Measurements from ENCODE around the gene FAT4.

DNA sequence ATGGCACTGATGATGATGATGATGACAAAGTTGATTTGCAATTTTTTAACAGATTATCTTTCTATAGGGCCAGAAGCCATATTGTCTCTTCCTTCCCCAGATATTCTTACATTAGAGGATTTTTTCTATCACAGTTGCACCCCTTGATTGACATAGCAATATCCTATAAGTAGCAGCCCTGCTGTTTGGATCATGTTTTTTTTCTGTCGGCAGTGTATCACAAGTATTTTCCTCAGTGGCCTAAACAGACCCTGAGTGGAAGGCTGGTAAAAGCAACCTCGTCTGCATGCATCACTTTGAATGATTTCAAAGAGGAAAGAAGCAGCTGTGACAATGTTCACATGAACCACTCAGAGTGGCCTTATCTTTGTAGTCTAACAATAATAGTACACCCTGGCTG lies 41.0 kb downstream of the FAT4 start:
- no peak for TF ChIP-seq CHD2 (IDR thresholded peaks at IDR 0.05; ENCODE audit: low read length, partially characterized antibody)
- TF ChIP-seq POLR2AphosphoS5 (IDR thresholded peaks at IDR 0.05; ENCODE audit: low read depth, low read length), result no peak
- TF ChIP-seq, protein P1, sequence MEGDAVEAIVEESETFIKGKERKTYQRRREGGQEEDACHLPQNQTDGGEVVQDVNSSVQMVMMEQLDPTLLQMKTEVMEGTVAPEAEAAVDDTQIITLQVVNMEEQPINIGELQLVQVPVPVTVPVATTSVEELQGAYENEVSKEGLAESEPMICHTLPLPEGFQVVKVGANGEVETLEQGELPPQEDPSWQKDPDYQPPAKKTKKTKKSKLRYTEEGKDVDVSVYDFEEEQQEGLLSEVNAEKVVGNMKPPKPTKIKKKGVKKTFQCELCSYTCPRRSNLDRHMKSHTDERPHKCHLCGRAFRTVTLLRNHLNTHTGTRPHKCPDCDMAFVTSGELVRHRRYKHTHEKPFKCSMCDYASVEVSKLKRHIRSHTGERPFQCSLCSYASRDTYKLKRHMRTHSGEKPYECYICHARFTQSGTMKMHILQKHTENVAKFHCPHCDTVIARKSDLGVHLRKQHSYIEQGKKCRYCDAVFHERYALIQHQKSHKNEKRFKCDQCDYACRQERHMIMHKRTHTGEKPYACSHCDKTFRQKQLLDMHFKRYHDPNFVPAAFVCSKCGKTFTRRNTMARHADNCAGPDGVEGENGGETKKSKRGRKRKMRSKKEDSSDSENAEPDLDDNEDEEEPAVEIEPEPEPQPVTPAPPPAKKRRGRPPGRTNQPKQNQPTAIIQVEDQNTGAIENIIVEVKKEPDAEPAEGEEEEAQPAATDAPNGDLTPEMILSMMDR (IDR thresholded peaks at IDR 0.05), result no peak
- TF ChIP-seq FOSL2 (IDR thresholded peaks at IDR 0.05; ENCODE audit: borderline replicate concordance, low read depth), result no peak
- TF ChIP-seq TEAD4 (IDR thresholded peaks at IDR 0.05; ENCODE audit: borderline replicate concordance, insufficient read depth), result no peak
- TF ChIP-seq, protein P2, sequence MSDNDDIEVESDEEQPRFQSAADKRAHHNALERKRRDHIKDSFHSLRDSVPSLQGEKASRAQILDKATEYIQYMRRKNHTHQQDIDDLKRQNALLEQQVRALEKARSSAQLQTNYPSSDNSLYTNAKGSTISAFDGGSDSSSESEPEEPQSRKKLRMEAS (IDR thresholded peaks at IDR 0.05; ENCODE audit: low read depth), result no peak
- no peak for TF ChIP-seq RAD21 (IDR thresholded peaks at IDR 0.05; ENCODE audit: low read length)
- no peak for TF ChIP-seq EP300 (IDR thresholded peaks at IDR 0.05; ENCODE audit: borderline replicate concordance in 1 of 2, low read depth in 1 of 2, low read length in 1 of 2)
- TF ChIP-seq, protein P3, sequence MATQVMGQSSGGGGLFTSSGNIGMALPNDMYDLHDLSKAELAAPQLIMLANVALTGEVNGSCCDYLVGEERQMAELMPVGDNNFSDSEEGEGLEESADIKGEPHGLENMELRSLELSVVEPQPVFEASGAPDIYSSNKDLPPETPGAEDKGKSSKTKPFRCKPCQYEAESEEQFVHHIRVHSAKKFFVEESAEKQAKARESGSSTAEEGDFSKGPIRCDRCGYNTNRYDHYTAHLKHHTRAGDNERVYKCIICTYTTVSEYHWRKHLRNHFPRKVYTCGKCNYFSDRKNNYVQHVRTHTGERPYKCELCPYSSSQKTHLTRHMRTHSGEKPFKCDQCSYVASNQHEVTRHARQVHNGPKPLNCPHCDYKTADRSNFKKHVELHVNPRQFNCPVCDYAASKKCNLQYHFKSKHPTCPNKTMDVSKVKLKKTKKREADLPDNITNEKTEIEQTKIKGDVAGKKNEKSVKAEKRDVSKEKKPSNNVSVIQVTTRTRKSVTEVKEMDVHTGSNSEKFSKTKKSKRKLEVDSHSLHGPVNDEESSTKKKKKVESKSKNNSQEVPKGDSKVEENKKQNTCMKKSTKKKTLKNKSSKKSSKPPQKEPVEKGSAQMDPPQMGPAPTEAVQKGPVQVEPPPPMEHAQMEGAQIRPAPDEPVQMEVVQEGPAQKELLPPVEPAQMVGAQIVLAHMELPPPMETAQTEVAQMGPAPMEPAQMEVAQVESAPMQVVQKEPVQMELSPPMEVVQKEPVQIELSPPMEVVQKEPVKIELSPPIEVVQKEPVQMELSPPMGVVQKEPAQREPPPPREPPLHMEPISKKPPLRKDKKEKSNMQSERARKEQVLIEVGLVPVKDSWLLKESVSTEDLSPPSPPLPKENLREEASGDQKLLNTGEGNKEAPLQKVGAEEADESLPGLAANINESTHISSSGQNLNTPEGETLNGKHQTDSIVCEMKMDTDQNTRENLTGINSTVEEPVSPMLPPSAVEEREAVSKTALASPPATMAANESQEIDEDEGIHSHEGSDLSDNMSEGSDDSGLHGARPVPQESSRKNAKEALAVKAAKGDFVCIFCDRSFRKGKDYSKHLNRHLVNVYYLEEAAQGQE (IDR thresholded peaks at IDR 0.05; ENCODE audit: low read depth, low read length), result no peak
- TF ChIP-seq, protein P4, sequence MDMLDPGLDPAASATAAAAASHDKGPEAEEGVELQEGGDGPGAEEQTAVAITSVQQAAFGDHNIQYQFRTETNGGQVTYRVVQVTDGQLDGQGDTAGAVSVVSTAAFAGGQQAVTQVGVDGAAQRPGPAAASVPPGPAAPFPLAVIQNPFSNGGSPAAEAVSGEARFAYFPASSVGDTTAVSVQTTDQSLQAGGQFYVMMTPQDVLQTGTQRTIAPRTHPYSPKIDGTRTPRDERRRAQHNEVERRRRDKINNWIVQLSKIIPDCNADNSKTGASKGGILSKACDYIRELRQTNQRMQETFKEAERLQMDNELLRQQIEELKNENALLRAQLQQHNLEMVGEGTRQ (IDR thresholded peaks at IDR 0.05; ENCODE audit: borderline replicate concordance, low read depth, low read length), result no peak
- no peak for TF ChIP-seq SIN3A (IDR thresholded peaks at IDR 0.05; ENCODE audit: borderline replicate concordance, low read depth, low read length)
- no peak for TF ChIP-seq YY1 (IDR thresholded peaks at IDR 0.05; ENCODE audit: low read depth)

All from SK-N-SH (cell line).